Measurements from ENCODE around the gene HMG20A. TPM values are rescaled to one million over a fixed set of nuclear protein-coding genes. Genes with fewer than 3 reads are reported as not detected.

The HMG20A gene
- total RNA-seq, 2 donors from 2014 or later, result 24.8 to 55.4 TPM

DNA sequence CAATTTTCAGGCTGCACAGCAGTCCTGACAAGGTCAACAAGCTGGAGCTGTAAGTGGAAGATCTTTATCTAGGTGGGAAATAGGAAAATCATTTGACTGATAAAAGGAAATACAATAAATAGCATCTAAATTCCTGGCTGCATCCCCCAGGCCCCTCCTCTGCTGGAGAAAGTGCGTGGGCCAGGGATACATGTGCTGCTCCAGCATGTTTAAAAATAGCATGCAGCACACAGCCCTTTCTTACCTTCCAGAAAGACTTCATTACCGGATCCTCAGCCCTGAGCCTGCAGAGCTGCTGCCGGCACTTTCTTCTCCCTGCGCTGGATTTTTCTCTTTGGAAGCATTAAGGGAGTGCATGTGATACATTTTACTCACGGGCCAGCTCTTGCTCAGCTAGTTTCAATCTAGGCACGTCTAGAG, 77.3 kb downstream of the HMG20A start:
- Mint-ChIP-seq H3K36me3 (no peaks in the 10 kb centered on the region), H3K27ac (no peak overlapping the region), H3K9me3 (no peaks in the 10 kb centered on the region)
- ATAC-seq, result no peak
- DNase-seq (ENCODE audit: low spot score in 2 of 2), result no peak

DNA sequence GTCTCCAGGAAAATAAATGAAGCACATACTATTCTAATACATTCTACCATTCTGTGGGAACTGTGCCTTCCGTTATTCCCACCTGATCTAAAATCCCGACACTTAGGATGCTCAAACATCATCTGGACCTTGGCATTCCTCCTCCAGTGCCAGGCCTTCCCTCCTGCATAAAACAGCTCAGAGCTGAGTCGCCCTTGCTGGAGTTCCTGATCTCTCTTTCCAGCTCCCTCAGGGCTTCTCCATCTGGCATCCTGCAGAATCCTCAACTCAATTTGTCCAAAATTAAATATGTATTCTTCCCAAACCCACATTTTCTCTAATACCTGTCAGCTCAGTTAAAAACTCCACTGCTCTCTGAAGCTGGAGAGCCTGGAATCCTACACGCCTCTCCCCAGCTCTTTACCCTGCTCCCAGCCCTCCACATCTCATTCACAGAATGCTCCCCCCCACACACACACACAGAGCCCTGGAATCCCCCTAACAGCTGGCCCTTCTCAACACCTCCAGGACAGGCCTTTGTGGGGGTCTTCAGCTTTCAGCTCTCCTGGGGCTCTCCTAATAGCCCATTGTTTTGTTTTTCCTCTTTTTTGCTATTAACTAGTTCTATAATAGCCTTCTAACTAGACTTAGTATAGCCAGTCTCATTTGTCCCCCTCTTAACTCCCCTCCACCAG, 78.5 kb downstream of the HMG20A start:
- DNase-seq (ENCODE audit: low spot score in 2 of 2), result no peak
- Mint-ChIP-seq H3K36me3 (no peaks in the 10 kb centered on the region), H3K9me3 (no peaks in the 10 kb centered on the region), H3K27ac (no peak overlapping the region)
- ATAC-seq, result no peak

DNA sequence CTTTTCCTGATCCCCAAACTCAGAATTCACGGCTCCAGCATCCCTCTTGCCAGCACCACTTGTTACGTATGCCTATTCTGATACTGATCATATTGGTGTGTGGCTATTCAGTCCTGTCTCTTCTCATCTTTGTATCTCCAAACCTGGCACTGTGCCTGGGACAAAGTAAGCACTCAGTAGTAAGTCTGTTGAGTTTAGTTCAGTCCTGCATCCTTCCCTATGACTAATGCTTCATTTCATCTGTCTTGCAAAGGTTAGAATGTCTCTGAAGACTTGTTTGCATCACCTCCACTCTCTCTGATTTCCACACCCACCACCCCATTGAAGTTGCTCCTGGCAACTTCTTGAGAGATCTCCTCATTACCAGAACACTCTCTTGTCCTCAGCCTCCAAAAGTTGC, 80.3 kb downstream of the HMG20A start:
- Mint-ChIP-seq H3K9me3 (no peaks in the 10 kb centered on the region), H3K36me3 (no peaks in the 10 kb centered on the region), H3K27ac (peak overlapping the region in 1 of 2 donors; percentile 81)
- no peak for DNase-seq (ENCODE audit: low spot score in 2 of 2)
- no peak for ATAC-seq

DNA sequence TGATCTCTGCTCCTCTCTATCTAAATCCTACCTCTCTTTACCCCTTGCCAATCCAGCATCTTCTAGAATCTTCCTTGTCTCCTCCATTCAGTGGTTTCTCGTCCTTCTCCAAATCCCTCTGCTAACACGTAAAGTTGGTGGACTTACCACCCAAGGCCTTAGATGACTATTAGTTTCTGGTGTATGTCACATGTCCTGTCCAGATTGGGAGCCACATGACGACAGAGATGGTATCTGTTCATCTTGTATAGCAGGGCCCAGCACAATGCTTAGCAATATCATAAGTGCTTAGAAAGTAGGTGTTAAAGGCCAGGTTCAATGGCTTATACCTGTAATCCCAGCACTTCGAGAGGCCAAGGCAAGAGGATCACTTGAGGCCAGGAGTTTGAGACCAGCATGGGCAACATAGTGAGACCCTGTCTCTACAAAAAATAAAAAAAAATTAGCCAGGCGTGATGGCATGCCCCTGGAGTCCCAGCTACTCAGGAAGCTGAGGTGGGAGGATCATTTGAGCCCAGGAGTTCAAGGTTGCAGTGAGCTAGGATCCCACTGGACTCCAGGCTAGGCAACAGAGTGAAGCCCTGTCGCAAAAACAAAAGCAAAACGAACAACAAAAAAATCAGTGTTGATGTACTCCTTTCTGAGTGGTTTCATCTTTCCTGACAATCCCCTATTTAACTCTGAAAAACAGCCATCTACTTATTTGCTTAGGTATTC, 81.8 kb downstream of the HMG20A start:
- Mint-ChIP-seq H3K9me3 (no peaks in the 10 kb centered on the region), H3K27ac (no peak overlapping the region)
- ATAC-seq, result no peak

DNA sequence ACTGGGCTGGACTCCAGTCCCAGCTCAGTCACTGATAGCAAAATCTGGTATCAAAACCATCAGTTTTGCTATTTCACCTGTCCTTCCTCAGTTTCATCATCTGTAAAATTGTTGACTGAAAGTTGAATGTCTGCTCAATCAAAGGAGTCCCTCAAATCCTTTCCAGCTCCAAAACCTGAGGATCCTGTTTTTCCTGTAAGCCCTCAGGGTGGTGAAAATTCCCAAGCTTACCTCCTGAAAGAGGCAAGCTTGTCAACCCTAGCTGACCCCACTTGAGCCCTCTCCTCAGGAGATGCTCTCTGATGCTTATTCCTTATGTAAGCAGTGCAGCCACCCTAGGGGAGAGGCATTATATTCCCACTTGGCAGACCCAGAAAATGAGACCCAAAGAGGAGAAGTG, 82.6 kb downstream of the HMG20A start:
- DNase-seq (ENCODE audit: low spot score in 2 of 2), result no peak
- Mint-ChIP-seq H3K27ac (no peak overlapping the region), H3K36me3 (no peaks in the 10 kb centered on the region), H3K9me3 (no peaks in the 10 kb centered on the region)
- no peak for ATAC-seq

More for the DNA sequence above, 81.8 kb downstream of the HMG20A start:
- no peak for DNase-seq (ENCODE audit: low spot score in 2 of 2)
- no peaks in the 10 kb centered on the region for H3K36me3 Mint-ChIP-seq

DNA sequence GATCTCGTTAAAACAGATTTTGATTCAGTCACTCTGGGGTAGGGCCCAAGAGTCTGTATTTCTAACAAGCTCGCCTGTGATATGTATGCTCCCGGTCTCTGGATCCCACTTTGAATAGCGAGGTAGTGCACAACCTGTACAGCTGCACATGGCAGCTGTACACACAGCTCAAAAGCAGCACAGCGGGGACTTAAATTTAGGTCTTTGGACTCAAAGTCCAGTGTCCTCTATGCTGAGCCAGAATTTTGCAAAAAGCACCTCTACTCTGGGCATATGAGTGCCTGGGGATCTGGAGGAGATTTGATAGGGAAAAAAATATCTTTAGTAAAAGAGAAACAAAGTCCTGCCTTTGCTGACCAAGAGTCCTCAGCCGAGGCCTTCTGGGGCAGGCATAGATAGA, 83.1 kb downstream of the HMG20A start:
- DNase-seq (ENCODE audit: low spot score in 2 of 2) (no peak), ATAC-seq (no peak)
- H3K9me3 Mint-ChIP-seq, result no peaks in the 10 kb centered on the region
- H3K27ac Mint-ChIP-seq, result no peak overlapping the region
- H3K36me3 Mint-ChIP-seq, result no peaks in the 10 kb centered on the region

DNA sequence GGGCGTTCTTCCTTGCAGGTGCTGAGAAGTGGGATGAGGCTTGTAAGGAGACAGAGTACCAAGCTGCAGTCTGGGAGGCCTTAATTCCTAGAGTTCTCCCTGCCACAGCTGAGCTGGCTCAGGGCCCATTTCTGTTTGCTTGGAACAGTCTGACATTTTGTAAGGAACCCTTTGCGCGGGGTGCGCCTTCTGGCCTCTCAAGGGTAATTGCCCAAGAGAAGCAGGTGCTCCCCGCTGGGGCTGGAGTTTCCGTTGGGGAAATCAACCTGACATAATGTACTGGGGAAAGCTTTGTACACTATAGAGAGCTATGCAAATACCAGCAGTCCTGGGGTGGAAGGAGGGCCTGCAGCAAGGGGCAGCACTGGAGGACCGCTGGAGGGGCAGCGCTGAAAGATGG, 83.6 kb downstream of the HMG20A start:
- ATAC-seq, result no peak
- DNase-seq (ENCODE audit: low spot score in 2 of 2), result no peak
- Mint-ChIP-seq H3K9me3 (no peaks in the 10 kb centered on the region), H3K27ac (no peak overlapping the region), H3K36me3 (no peaks in the 10 kb centered on the region)

DNA sequence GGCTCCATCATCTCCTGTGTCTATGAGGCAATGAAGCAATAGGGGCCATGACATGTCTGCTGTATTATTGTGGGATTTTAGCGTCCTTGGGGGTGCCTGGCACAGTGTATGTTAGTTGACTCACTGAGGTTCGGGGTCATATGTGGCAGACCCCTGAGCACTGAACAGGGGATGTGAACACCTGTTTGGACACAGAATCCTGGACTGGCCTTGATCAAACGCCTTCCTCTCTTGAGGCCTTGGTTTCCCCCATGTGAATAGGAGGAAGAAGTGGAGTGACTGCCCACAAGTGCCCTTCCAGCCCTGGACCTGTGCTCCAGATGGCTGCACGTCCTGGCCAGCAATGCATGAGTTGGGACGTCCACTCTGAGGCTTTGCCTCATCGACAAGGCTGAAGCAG, 84.2 kb downstream of the HMG20A start:
- H3K27ac Mint-ChIP-seq, result peak overlapping the region in 1 of 2 donors; percentile 62
- no peak for ATAC-seq
- DNase-seq (ENCODE audit: low spot score in 2 of 2), result no peak
- H3K36me3 Mint-ChIP-seq, result no peaks in the 10 kb centered on the region
- H3K9me3 Mint-ChIP-seq, result no peaks in the 10 kb centered on the region

DNA sequence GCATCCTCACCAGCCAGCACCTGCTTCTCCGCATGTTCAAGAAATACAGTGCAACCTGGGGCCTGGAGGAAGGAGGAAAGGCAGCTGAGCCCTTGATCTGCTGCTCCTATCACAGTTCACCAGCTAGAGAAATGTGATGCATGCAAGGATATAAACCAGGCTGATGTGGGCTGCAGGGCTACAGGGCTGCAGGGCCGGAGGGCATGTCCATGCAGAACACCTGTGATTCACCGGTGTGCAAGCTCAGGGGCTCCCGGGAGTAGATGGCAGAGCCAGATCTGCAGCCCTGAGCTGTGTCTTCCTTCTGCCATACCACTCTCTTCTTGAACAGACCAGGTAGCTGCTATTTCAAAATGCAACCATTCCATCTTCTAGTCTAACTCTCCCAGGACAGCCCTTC, 84.9 kb downstream of the HMG20A start:
- ATAC-seq (no peak), DNase-seq (ENCODE audit: low spot score in 2 of 2) (no peak)
- Mint-ChIP-seq H3K36me3 (no peaks in the 10 kb centered on the region), H3K27ac (no peak overlapping the region), H3K9me3 (no peaks in the 10 kb centered on the region)

DNA sequence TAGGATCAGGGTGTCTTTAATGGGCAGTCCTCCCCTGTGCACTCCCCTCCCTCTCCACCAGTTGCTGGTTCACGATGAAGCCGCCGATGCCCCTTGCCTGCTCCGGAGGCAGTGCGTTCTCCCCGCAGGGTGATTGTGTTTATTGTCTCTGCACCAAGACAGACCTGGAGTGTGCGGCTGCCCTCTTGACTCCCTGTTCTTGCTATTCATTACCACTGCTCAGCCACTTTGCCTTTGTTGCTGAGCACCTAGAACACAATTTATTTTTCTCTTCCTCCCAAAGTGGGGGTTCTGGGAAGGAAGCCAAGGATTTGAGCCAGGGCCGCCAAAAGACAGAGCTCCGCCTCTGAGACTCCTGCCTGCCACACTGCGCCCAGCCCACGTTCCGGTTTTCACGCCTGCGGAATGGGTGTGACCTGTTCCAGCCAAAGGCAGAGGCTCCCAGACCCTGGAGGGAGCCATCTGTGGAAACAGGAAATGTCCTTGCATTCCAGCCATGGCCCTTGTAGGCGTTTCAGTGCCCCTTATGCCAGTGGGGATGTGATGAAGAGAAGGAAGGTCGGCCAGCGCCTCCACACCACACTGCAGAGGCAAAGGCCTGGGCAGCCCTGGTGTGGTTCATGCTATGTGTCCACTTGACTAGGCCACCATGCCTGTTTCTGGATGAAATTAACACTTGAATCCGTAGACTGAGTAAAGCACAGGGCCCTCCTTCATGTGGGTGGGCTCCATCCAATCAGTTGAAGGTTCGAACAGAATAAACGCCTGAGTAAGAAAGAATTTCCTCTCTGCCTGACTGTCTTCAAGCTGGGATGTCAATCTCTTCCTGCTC, 85.8 kb downstream of the HMG20A start:
- DNase-seq (ENCODE audit: low spot score in 2 of 2) (no peak), ATAC-seq (no peak)
- no peaks in the 10 kb centered on the region for H3K9me3 Mint-ChIP-seq
- no peaks in the 10 kb centered on the region for H3K36me3 Mint-ChIP-seq
- no peak overlapping the region for H3K27ac Mint-ChIP-seq

DNA sequence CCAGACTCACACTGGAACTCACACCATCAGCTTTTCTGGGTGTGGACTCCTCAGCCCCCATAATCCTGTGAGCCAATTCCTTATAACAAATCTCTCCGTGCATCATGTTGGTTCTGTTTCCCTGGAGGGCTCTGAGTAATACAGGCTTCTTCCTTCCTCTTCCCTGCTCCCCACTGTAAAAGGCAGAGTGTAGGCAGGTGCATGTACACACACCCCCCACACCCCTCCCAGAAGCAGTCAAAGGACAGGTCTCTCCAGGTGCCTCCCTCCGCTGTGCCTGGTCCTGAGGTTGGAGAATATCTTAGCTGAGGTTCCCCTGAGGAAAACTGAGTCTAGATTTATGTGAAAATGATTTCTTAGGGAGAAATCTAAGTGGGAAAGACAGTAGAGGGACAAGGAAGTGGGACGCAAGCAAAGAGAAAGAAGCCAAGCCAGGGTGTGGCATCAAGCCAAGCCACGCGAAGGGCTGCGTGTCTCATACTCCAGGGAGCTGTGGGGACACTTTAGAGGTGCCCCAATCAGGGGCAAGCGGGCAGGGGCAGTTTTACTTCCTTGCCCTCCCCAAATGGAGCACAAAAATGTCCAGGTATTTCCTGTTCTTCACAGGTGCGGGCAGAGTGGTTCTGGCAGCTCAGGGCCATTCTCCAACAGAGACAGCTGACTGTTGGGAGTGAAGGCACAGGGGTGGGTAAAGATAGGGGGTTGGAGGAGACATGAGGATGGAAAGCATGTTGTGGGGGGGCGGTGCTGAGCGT, 86.6 kb downstream of the HMG20A start:
- no peaks in the 10 kb centered on the region for H3K36me3 Mint-ChIP-seq
- peak overlapping the region in 1 of 2 donors; percentile 24 for H3K27ac Mint-ChIP-seq
- no peak for ATAC-seq
- H3K9me3 Mint-ChIP-seq, result no peaks in the 10 kb centered on the region
- DNase-seq (ENCODE audit: low spot score in 2 of 2), result no peak

DNA sequence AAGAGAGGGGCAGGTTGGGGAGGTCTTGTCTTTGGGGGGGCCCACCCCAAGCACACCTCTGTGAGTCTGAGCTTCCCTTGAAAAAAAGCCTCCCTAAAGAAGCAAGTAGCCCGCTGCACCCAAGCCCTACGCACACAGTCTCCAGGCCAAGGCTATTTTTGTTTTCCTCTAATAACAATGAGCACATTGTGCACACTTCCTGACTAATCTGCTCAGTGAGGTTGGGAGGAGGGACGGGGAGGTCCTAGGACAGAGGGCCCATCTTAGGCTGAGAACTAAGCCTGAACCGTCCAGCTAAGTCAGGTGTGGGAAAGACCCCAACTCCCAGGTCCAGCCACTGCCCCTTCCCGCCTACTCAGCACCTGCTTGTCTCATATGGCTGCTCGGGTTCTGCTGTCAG, 87.2 kb downstream of the HMG20A start:
- Mint-ChIP-seq H3K36me3 (no peaks in the 10 kb centered on the region), H3K9me3 (no peaks in the 10 kb centered on the region), H3K27ac (peak overlapping the region in 1 of 2 donors; percentile 29)
- DNase-seq (ENCODE audit: low spot score in 2 of 2) (no peak), ATAC-seq (no peak)

DNA sequence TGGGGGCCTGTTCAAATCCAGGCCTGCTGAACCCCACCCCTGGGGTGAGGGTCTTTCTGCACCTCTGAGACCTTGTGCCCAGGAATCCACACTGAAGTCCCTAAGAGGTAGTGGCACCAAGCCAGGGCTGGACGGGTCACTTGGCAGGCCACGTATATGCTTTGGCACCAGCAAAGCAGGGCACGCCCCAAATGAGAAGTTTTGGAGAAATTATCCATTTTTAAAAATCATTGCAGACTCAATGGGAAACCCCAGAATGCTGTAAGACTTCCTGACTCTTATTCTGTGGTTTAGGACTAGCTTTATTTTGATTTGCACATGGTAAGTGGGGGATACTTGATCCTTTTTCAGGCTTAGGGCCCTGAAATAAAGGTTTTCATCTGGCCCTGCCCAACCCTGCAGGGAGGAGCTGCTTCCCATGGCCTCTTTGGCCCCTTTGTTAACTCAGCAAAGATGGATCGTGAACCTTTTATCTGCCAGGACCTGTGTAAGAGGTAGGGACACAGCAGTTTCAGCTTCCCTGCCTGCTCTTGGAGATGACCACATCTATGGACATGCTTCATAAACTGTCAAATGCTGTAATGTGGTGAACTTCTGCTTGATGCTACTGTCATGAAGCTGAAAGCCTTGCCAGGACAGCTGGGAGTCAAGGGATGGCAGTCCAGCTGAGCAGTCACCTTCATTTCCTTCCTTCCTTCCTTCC, 88.0 kb downstream of the HMG20A start:
- no peaks in the 10 kb centered on the region for H3K36me3 Mint-ChIP-seq
- DNase-seq (ENCODE audit: low spot score in 2 of 2) (no peak), ATAC-seq (no peak)
- no peaks in the 10 kb centered on the region for H3K9me3 Mint-ChIP-seq
- peak overlapping the region in 1 of 2 donors; percentile 62 for H3K27ac Mint-ChIP-seq

DNA sequence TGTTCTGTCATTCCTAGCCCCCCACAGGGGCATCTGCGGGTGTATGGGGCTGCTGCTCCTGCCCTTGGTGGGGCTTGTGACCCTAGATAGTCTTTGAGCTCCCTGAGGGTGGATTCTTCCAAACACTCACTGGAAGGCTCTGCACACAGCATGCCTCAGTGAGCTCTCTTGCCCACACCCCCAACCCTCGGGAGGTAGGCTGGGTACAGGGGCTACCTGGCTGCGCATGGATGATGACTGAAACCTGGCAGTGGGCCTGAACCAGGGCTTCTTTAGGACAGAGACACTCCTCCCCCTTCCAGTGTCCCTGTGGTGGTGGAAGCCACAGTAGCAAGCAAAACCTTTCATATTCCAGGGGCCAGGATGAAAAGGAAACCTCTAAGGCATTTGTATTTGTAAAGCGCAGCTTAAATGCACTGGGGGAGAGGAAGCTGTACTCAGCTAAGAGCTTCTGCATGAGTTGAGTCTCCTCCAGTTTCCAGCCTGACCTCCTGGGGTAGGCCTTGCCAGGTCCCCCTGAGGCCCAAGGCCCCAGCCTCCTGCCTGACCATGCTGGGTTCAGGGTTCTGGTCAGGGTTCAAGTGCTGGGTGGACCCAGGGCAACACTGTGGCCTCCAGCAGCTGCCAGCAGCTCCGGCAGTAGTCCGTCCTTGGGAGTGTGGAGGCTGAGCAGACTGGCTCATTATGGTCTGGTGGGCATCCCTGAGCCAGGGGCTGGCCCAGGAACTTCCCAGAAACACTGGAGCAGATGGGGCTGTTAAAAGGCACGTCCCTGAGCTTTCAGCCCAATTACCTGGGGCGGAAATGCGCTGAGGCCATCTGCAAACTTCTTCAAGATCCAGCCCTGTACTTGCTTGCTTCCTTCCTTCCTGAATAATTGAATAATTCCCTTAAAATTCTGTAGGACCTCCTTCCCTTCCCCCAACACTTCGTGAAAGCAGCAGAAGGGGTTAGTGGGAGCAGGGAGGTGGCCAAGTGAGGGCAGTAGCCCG, 89.7 kb downstream of the HMG20A start:
- Mint-ChIP-seq H3K36me3 (no peaks in the 10 kb centered on the region), H3K9me3 (no peaks in the 10 kb centered on the region), H3K27ac (no peak overlapping the region)
- DNase-seq (ENCODE audit: low spot score in 2 of 2) (no peak), ATAC-seq (no peak)

DNA sequence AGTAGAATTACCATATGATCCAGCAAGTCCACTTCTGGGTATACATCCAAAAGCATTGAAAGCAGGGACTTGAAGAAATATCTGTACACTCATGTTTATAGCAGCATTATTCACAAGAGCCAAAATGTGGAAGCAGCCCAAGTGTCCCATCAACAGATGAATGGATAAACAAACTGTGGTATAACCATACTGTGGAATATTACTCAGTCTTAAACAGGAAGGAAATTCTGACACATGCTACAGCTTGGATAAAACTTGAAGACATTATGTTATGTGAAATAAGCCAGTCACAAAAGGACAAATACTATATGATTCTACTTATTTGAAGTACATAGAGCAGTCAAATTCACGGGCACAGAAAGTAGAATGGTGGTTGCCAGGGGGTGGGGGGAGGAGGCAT, 91.2 kb downstream of the HMG20A start:
- Mint-ChIP-seq H3K9me3 (no peaks in the 10 kb centered on the region), H3K27ac (no peak overlapping the region), H3K36me3 (no peaks in the 10 kb centered on the region)
- DNase-seq (ENCODE audit: low spot score in 2 of 2), result no peak
- no peak for ATAC-seq

Measured in activated naive CD4-positive, alpha-beta T cell treated with anti-CD3 and anti-CD28 coated beads, Interleukin-2, amount 50 U/mL, for 72 hours (primary cell).